GM18499 (cell line): ENCODE results near the gene NBDY.
"Not testable (repeated sequence)": the region's sequence is repeated elsewhere in the genome, so short reads cannot be mapped to it uniquely, and the experiment has no call there.

Experiments used
- ATAC-seq: cut with Tn5 transposase; IDR thresholded peaks from one replicate; pipeline ENCODE4 v1.9.1; 2021; ENCODE audit warnings: moderate number of reproducible peaks; ENCODE audit not compliant: insufficient read depth, unreplicated experiment

The NBDY gene

GRCh38 chrX:56798866-56799758 lies 70.1 kb downstream of the NBDY start:
- no peak for ATAC-seq

- no peak for ATAC-seq
Observed at GRCh38 chrX:56800307-56800706, 71.3 kb downstream of the NBDY start.

GRCh38 chrX:56800801-56801200 lies 71.8 kb downstream of the NBDY start:
- ATAC-seq = peak; percentile 57

GRCh38 chrX:56802428-56802827 lies 73.4 kb downstream of the NBDY start:
- ATAC-seq = no peak

GRCh38 chrX:56802921-56803849 lies 74.1 kb downstream of the NBDY start:
- no peak for ATAC-seq

GRCh38 chrX:56803850-56804681 lies 75.0 kb downstream of the NBDY start:
- ATAC-seq = no peak

GRCh38 chrX:56804867-56805266 lies 75.8 kb downstream of the NBDY start:
- no peak for ATAC-seq

GRCh38 chrX:56805399-56805798 lies 76.4 kb downstream of the NBDY start:
- ATAC-seq = no peak

GRCh38 chrX:56806176-56806575 lies 77.1 kb downstream of the NBDY start:
- not testable (repeated sequence) for ATAC-seq

- ATAC-seq = no peak
Observed at GRCh38 chrX:56811599-56811998, 82.6 kb downstream of the NBDY start.

GRCh38 chrX:56812515-56813105 lies 83.6 kb downstream of the NBDY start:
- ATAC-seq = peak; percentile 75

GRCh38 chrX:56813318-56813837 lies 84.3 kb downstream of the NBDY start:
- no peak for ATAC-seq

GRCh38 chrX:56817179-56817578 lies 88.1 kb downstream of the NBDY start:
- ATAC-seq = no peak

- ATAC-seq = no peak
Observed at GRCh38 chrX:56826020-56826419, 97.0 kb downstream of the NBDY start.

GRCh38 chrX:56833626-56834025 lies 104.6 kb downstream of the NBDY start:
- no peak for ATAC-seq

GRCh38 chrX:56853436-56853835 lies 124.4 kb downstream of the NBDY start:
- ATAC-seq = no peak

GRCh38 chrX:56857042-56857441 lies 128.0 kb downstream of the NBDY start:
- no peak for ATAC-seq

- no peak for ATAC-seq
Observed at GRCh38 chrX:56860888-56861287, 131.8 kb downstream of the NBDY start.
